Measurements from ENCODE around the gene ANKS1A.

- TF ChIP-seq EP300 (IDR thresholded peaks at IDR 0.05; ENCODE audit: borderline replicate concordance in 1 of 2, low read depth in 1 of 2, low read length in 1 of 2) (no peak), USF2 (IDR thresholded peaks at IDR 0.05; ENCODE audit: borderline replicate concordance, low read depth, low read length) (no peak), RXRA (IDR thresholded peaks at IDR 0.05; ENCODE audit: borderline replicate concordance, low read depth) (no peak), GABPA (IDR thresholded peaks at IDR 0.05; ENCODE audit: low read depth) (no peak), YY1 (IDR thresholded peaks at IDR 0.05; ENCODE audit: low read depth) (no peak), TAF1 (IDR thresholded peaks at IDR 0.05; ENCODE audit: borderline replicate concordance, low read depth, low read length) (no peak)
Observed at GRCh38 chr6:34890533-34890925, 1.5 kb downstream of the ANKS1A start.
